Activated T-cell treated with anti-CD3 and anti-CD28 coated beads, Interleukin-2, amount 50 U/mL, for 72 hours (primary cell): ENCODE results near the gene ST6GALNAC2. TPM values are rescaled to one million over a fixed set of nuclear protein-coding genes. Genes with fewer than 3 reads are reported as not detected.

Source experiments
- ATAC-seq, 2 donors: fragments of 150-1000 bp; cut with Tn5 transposase; replicated peaks in 1 of 2; 2 replicates each; pipeline ENCODE4 v1.10.0; 2021; ENCODE audit warnings: moderate library complexity in 2 of 2, mild to moderate bottlenecking in 1 of 2
- DNase-seq, 2 donors: peaks; one replicate each; pipeline ENCODE4 v3.0.0; 2021 to 2022; ENCODE audit warnings: mixed read lengths in 1 of 2
- H3K27ac Mint-ChIP-seq: one replicate; pipeline ENCODE4 v1.8.0; 2022; ENCODE audit warnings: mild to moderate bottlenecking, moderate library complexity, mixed read lengths
- H3K27me3 Mint-ChIP-seq: one replicate; pipeline ENCODE4 v1.8.0; 2022; ENCODE audit warnings: low read depth, mixed read lengths
- H3K36me3 Mint-ChIP-seq, 2 donors: one replicate each; pipeline ENCODE4 v1.8.0; 2022; ENCODE audit warnings: mixed read lengths in 2 of 2, mild to moderate bottlenecking in 1 of 2; ENCODE audit not compliant: insufficient read depth in 2 of 2
- H3K4me1 Mint-ChIP-seq: one replicate; pipeline ENCODE4 v1.8.0; 2022; ENCODE audit warnings: low read depth, mixed read lengths
- H3K4me3 Mint-ChIP-seq, 2 donors: one replicate each; pipeline ENCODE4 v1.8.0; 2022; ENCODE audit warnings: mild to moderate bottlenecking in 2 of 2, mixed read lengths in 2 of 2, moderate library complexity in 2 of 2
- H3K9me3 Mint-ChIP-seq, 2 donors: one replicate each; pipeline ENCODE4 v1.8.0; 2022; ENCODE audit warnings: mixed read lengths in 2 of 2
- total RNA-seq, 2 donors: library from RNA; stranded (reverse); gene quantifications; one replicate each; pipeline ENCODE4 v1.2.3, GENCODE V29; 2022

ST6GALNAC2 gene
- total RNA-seq, 2 donors from 2014 or later = 1.0 to 1.2 TPM

DNA sequence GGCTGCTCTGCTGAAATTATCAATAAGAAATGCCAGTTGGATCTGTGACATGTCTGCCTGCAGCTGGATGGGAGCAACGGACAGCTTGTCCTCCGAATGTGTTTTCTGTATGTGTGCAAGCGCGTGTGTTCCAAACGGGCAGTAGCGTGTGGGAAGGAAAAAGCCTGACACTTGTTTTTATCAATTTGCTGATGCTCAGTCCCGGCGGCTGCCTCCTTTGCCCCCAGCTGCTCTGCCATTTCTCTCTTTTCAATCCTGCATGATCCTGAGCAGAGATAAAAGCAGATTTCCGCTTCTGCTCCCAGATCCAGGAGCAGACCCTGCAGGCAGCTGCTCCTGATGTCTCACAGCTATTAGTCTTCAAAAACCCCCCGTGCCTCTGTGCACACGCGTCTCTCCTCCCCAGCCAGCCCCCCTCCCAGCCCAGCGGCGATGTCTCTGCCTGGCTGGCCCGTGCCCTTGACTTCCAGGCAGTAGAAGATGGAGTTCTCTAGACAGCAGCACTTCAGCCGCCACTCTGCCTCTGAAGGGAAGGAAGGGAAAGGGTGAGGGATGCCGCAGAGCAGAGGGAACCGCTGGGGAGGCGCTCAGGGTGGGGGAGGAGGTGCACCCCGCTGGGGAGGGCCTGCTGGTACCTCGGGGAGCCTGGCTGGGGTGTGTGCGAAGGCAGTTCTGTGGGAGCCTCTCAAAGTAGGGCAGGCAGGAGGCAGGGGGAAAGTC lies 41.7 kb downstream of the ST6GALNAC2 start:
- H3K27ac Mint-ChIP-seq = no peak overlapping the region
- H3K4me3 Mint-ChIP-seq = no peak overlapping the region
- H3K4me1 Mint-ChIP-seq = no peaks in the 10 kb centered on the region
- DNase-seq (no peak), ATAC-seq (no peak)
- peaks cover 29% of the 10 kb centered on the region for H3K27me3 Mint-ChIP-seq
- H3K9me3 Mint-ChIP-seq = no peaks in the 10 kb centered on the region
- no peaks in the 10 kb centered on the region for H3K36me3 Mint-ChIP-seq

DNA sequence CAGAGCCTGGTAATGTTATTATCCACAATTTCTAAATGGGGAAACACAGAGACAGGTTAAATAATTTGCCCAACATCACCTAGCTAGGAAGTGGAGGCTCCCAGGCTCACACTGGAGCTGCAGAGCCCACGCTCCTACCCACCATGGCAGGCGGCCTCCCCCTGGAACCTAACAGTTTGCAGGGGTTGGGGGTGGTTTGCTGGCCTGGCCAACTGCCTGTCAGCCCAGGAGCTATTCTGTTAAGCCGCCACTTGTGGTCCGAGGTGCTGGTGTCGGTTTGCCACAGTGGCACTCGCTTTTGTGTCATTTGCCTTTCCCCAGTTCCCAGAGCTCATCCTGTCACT lies 42.2 kb downstream of the ST6GALNAC2 start:
- DNase-seq (no peak), ATAC-seq (no peak)
- Mint-ChIP-seq H3K36me3 (no peaks in the 10 kb centered on the region), H3K4me3 (no peak overlapping the region), H3K4me1 (no peaks in the 10 kb centered on the region), H3K9me3 (no peaks in the 10 kb centered on the region), H3K27ac (no peak overlapping the region), H3K27me3 (peaks cover 34% of the 10 kb centered on the region)

DNA sequence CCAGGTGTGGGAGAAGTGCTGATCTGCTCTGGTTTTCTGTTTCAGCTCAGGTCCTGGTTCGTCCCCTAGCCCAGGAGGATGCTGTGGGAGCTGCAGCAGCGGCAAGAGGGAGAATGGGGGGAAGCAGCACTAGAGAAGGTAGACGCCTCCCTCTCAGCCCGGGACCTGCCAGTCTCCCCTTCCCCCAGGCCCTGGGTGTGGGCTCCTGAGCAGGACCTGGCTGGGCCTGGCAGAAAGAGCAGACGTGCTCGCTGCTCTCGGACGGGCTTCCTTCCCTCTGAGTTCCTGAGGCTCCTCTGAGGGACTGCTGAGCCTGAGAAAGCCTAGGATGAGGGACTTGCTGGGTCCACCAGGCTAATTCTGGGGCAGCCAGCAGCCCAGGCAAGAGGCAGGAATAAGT lies 42.7 kb downstream of the ST6GALNAC2 start:
- H3K36me3 Mint-ChIP-seq = no peaks in the 10 kb centered on the region

DNA sequence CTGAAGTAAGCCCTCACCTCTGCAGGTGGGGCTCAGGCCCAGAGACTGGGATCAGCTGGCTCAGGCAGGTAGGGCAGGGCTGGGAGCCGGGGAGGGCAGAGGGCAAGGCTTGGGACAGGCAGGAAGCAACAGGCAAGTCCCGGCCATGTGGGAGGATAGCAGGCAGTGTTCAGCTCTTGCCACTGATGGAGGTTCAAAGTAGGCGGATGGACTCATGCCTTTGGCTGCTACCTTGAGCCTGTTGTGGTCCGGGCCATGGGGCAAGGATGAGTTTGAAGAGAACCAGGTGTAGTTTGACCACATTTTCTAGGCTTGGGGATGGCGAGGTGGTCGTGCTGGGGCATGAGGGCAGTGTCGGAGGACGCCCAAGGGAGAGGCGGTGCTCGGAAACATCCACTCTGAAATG lies 43.1 kb downstream of the ST6GALNAC2 start:
- Mint-ChIP-seq H3K36me3 (no peaks in the 10 kb centered on the region), H3K4me1 (no peaks in the 10 kb centered on the region), H3K4me3 (no peak overlapping the region), H3K27me3 (peaks cover 34% of the 10 kb centered on the region), H3K27ac (no peak overlapping the region), H3K9me3 (no peaks in the 10 kb centered on the region)
- ATAC-seq (no peak), DNase-seq (no peak)

More for the DNA sequence above, 42.7 kb downstream of the ST6GALNAC2 start:
- H3K4me1 Mint-ChIP-seq = no peaks in the 10 kb centered on the region
- H3K4me3 Mint-ChIP-seq = no peak overlapping the region
- no peaks in the 10 kb centered on the region for H3K9me3 Mint-ChIP-seq
- H3K27me3 Mint-ChIP-seq = peaks cover 34% of the 10 kb centered on the region
- no peak overlapping the region for H3K27ac Mint-ChIP-seq
- no peak for ATAC-seq
- no peak for DNase-seq

DNA sequence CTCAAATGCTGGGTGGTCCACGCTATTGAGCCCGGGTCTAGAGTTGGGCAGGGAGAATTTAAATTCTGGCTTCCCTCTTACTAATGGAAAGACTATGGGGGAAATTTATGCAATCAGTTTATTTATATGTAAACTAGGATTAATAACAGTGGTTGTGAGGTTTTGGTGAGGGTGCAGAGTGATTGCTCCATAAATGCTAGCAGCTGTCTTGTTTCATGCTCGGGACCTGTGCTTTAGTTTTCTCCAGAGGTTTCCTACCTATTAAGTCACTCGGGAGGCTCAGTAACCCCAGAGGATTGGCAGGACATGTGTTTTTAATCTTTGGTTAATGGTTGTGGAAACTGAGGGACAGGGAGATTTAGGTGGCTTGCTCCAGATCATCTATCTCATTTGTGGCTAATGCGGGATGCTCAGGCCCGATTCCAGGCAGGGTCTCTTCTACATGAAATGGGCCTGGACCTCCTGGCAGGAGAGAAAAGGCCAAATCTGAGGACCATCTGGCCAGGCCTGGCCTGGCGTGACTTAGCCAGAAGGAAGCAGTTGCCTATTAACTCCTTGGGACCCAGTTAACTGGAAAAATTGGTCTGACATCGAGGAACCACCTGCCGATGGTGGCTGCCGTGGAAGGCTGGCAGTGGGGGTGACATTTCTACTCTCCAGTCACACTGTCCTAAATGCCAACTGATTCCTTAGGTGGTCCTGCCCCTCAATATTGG lies 43.8 kb downstream of the ST6GALNAC2 start:
- H3K27ac Mint-ChIP-seq = no peak overlapping the region
- no peaks in the 10 kb centered on the region for H3K4me1 Mint-ChIP-seq
- DNase-seq (no peak), ATAC-seq (no peak)
- H3K4me3 Mint-ChIP-seq = no peak overlapping the region
- no peaks in the 10 kb centered on the region for H3K36me3 Mint-ChIP-seq
- peaks cover 34% of the 10 kb centered on the region for H3K27me3 Mint-ChIP-seq
- H3K9me3 Mint-ChIP-seq = no peaks in the 10 kb centered on the region

DNA sequence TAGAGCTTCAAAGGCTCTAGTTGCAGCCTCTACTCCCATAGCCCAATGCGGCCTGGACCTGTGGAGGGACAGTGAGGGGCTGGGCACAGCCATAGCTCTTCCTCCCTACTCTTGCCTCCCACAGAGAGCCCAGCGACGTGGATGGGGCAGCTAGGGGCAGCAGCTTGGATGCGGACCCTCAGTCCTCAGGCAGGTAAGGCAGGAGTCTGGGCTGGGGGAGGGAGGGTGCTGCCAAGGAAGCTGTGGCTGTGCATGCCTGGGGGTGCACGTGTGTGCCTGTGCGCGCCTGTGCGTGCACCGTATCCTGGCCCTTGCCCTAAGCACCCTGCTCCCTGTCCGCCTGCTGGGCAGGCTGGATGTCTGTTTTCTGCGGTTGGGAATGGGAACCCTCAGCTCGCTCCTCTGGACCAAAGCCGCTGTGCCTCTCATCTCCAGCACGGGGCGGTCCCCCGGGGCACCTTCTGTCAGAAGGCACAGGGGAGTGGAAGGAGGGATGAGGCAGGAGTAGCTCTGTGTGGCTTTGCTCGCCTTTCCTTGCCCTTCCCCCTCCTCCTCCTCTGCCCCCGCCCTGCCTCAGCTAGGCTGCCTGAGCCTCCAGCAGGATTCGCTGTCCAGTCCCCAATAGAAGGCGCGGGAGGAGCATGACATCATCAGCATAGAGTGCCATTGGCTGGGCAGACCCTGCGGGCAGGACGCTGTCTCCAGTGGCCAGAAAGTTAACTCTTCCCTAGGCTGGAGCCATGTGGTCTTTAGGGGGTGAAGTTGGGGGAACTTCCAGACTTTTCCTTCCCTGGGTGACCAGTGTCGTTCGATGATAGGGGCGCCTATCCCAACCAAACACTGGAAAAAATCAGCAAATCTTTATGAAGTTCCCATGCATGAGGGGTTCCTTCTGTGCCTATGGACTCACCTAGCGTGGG lies 45.0 kb downstream of the ST6GALNAC2 start:
- peak; percentile 49 to 57 for ATAC-seq
- no peak overlapping the region for H3K4me3 Mint-ChIP-seq
- no peaks in the 10 kb centered on the region for H3K9me3 Mint-ChIP-seq
- H3K36me3 Mint-ChIP-seq = no peaks in the 10 kb centered on the region
- H3K27me3 Mint-ChIP-seq = peaks cover 34% of the 10 kb centered on the region
- H3K4me1 Mint-ChIP-seq = no peaks in the 10 kb centered on the region
- no peak overlapping the region for H3K27ac Mint-ChIP-seq
- DNase-seq = peak in 1 of 2 donors; percentile 31

DNA sequence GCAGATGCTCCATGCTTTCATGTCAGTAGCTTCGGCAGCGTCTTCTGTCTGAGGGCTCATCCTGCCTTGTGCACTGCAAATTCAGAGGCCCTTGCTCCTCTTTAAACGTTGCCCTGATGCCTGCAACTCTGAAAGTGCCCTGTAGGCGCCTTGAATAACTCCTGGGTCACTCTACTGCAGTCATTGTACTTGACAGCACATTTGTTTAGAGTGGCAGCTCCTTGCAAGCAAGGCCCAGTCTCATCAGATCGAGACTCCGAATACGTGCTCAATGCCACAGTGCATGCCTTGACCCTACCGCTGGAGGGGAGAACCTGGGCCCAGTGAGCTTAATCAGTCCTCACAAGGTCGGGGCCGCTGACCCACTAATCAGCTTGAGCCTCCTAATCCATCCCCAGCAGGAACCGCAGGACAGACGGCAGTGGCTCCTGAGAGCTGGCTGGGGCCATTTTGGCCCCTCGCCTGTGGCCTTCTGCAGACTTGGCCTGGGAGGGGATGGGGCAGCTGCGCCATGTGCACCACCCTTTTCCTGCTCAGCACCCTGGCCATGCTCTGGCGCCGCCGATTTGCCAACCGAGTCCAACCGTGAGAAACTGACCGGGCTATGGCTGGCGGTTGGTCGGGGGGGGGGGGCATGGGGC lies 45.9 kb downstream of the ST6GALNAC2 start, which contains the start of gene PRCD:
Gene PRCD, plus strand, starts transcription at position 414 of the 641 bp plus-strand sequence. Its CDS starts 98 bp downstream, at position 512.
- H3K36me3 Mint-ChIP-seq = no peaks in the 10 kb centered on the region
- H3K9me3 Mint-ChIP-seq = no peaks in the 10 kb centered on the region
- DNase-seq = no peak
- no peaks in the 10 kb centered on the region for H3K4me1 Mint-ChIP-seq
- no peak for ATAC-seq
- H3K27me3 Mint-ChIP-seq = peaks cover 34% of the 10 kb centered on the region
- no peak within 1 kb of the TSS for H3K27ac Mint-ChIP-seq
- H3K4me3 Mint-ChIP-seq = peak within 1 kb of the TSS in 1 of 2 donors; percentile 65

DNA sequence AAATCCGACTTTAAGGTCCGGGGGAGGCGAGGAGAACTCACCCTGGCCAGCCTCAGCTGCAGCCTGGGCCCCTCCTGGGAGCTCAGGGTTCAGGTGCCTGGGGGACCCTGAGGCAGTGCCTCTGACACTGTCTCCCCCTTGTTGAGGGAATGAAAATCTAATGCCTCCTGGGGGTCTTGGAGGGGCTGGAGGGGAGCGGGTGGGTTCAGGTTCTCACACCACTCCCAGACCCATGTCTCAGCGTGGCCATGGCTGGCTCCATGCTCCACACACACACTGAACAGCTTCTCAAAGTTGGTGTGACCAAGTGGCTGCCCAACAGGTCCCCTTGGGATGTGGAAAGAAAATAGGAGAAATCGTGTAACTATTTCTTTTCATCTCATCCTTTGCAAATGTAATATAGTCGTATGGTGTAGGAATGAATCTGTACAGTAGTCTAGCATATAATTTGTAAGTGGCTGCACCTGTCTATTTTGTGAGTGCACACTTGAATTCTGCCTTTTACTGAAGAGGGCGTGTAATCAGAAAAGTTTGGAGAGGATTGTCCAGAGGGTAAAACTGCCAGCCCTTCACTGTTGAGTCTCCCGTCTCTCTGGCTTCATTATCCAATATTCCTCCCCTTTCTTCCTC lies 46.6 kb downstream of the ST6GALNAC2 start:
- ATAC-seq (no peak), DNase-seq (no peak)
- Mint-ChIP-seq H3K4me3 (peak overlapping the region in 1 of 2 donors; percentile 65), H3K4me1 (no peaks in the 10 kb centered on the region), H3K9me3 (no peaks in the 10 kb centered on the region), H3K27me3 (peaks cover 34% of the 10 kb centered on the region), H3K27ac (no peak overlapping the region), H3K36me3 (no peaks in the 10 kb centered on the region)

DNA sequence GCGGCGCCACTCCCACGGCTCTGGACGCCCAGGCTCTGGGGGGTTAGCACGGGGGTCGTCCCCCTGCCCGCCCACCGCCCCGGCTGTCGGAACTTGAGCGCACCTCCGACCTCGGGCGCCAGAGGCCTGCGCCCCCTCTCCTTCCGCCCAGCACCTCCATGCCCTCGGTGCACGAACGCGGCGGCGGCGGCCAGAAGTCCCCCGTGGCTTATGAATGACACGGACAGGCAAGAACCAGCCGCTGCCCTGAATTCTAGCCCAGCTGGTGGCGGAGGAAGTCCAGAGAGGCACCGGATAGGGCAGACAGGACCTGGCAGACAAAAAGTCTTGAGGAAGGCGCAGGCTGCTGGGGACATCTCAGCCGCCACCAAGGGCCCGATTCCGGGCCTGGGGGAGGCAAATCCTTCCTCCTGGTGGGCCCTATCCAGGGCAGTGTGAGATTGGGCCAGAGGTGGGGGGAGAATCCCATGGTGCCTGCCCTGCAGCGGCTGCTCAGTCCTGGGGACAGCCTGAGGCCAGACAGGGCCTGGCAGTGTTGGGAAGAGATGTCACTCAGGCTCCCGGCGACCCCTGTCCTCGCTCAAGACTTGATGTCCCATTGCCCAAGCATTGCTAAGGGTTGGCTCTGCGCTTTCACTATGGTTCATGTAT lies 47.3 kb downstream of the ST6GALNAC2 start:
- H3K27me3 Mint-ChIP-seq = peaks cover 34% of the 10 kb centered on the region
- H3K9me3 Mint-ChIP-seq = no peaks in the 10 kb centered on the region
- no peaks in the 10 kb centered on the region for H3K36me3 Mint-ChIP-seq
- no peak for DNase-seq
- H3K27ac Mint-ChIP-seq = no peak overlapping the region
- no peaks in the 10 kb centered on the region for H3K4me1 Mint-ChIP-seq
- H3K4me3 Mint-ChIP-seq = peak overlapping the region in 1 of 2 donors; percentile 65
- no peak for ATAC-seq

DNA sequence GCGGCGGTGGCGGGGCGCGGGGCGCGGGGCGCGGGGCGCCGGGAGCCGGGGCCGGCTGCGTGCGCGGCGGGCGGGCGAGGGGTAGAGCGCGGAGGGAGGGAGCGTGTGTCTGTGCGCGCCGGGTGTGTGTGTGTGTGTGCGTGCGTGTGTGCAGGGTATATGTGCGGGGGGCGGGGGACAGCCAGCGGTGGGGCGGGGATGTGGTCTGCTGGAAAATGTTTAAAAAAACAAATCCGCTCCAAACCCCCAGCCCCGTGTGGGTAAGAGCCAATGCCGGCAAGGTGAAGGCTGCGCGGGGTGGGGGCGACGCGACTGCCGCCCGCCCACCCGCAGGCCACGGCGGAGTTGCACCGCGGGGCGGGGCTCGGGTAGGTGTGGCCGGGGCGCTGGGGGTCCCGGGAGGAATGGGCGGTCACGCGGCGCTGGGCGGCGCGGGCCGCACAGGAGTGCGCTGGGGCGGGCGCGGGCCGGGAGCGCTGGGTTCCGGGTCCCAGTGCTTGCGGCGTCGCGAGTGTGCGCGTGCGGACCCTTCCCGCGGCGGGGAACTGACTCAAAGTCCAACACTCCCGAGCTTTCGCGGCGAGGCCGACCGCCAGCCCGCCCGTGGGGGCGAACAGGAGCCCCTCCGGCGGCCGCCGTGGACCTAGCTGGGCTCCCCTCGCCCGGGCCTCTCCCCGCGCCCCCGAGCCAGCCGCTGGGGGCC lies 47.9 kb downstream of the ST6GALNAC2 start, which contains the start of gene CYGB:
Gene CYGB, minus strand, starts transcription at position 132 of the 703 bp plus-strand sequence. CDS start 167 bp downstream, outside the sequence.
- peak; percentile 60 to 62 for ATAC-seq
- Mint-ChIP-seq H3K4me1 (no peaks in the 10 kb centered on the region), H3K9me3 (no peaks in the 10 kb centered on the region), H3K4me3 (peak within 1 kb of the TSS in 1 of 2 donors; percentile 65), H3K36me3 (no peaks in the 10 kb centered on the region), H3K27me3 (peaks cover 32% of the 10 kb centered on the region), H3K27ac (no peak within 1 kb of the TSS)
- peak in 1 of 2 donors; percentile 19 for DNase-seq

DNA sequence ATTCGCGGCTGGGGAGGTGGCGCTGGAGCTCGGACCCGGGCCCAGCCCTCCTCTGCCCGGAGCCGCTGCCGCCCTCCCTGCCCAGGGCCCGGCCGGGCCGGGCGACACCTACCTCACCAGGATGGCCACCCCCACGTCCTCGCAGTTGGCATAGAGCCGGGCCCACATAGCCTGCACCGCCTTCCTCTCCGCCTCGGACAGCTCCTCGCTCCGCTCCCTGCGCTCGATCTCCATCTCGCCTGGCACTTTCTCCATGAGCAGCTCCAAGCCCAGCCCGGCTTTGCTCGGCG lies 48.4 kb downstream of the ST6GALNAC2 start:
- Mint-ChIP-seq H3K4me1 (no peaks in the 10 kb centered on the region), H3K27ac (no peak overlapping the region), H3K4me3 (no peak overlapping the region), H3K27me3 (peaks cover 27% of the 10 kb centered on the region), H3K9me3 (no peaks in the 10 kb centered on the region), H3K36me3 (no peaks in the 10 kb centered on the region)
- ATAC-seq (peak in 1 of 2 donors; percentile 5), DNase-seq (no peak)
